Smooth muscle cell of the brain vasculature (primary cell): Measurements from ENCODE around the gene NFATC4.

Experiments used
- DNase-seq: peaks from one replicate; pipeline ENCODE4 v3.0.0-alpha.2; 2012; ENCODE audit warnings: low read depth, low spot score

The NFATC4 gene

DNA sequence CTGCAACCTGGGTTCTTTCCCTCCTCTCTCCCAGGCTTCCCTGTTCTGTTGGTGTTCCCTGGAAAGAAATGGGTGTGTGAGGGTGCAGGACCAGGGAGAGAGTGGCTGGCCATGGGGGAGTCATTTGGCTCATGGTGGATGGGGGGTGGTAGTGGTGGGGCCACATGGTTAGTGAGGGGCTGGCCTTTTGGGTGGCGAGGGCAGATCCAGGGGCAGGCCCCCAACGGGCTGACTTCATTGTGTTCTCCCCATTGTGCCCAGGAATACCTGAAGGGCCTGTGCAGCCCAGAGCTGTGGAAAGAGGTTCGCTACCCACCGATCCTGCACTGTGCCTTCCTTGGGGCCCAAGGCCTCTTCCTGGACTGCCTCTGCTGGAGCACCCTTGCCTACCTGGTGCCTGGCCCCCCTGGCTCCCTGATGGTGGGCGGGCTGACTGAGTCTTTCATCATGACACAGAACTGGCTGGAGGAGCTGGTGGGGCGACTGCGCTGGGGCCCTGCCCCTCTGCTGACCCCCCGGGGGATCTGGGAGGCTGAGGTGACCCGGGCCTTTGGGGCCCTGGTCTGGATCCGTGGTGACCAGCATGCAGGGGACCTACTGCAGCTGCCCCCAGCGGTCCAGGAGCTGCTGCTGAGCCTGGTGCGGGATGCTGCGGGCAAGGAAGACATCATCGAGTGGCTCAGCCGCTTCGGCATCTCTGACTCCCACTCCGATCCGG, 39.8 kb downstream of the NFATC4 start:
- no peak for DNase-seq

DNA sequence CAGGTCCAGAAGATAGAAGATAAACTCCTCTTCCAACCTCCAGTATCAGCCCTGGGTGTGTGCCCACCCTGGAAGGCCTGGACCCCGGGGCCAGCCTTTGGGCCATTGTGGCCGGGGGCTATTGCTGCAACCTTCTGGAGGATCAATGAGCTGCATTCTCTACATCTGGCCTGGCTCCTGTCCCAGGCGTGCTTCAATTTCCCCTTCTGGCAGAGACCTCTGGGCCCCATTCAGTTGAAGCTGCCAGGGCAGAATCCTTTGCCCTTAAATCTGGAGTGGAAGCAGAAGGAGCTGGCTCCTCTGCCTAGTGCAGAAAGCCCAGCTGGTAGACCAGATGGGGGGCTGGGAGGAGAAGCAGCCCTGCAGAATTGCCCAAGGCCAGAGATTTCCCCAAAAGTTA, 40.8 kb downstream of the NFATC4 start:
- DNase-seq: no peak

DNA sequence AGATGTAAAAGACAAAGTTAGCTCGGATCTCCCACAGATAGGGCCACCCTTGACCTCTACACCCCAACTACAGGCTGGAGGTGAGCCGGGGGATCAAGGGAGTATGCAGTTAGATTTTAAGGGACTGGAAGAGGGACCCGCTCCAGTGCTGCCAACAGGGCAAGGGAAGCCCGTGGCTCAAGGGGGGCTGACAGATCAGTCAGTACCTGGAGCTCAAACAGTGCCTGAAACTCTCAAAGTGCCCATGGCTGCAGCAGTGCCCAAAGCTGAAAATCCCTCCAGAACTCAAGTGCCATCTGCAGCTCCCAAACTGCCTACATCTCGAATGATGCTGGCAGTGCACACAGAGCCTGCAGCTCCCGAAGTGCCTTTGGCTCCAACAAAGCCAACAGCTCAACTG, 41.2 kb downstream of the NFATC4 start:
- no peak for DNase-seq

DNA sequence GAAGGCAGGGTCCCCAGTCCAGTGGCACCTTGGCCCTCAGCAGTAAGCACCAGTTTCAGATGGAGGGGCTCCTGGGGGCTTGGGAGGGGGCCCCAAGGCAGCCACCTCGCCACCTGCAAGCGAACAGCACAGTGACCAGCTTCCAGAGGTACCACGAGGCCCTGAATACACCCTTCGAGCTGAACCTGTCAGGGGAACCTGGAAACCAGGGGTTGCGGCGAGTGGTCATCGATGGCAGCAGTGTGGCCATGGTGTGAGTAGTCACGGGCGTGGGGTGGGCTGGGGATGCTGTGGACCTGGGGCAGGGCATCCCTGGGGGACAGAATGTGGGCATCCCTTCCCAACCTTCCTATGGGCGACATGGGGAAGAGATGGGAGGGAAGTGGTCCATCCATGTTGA, 42.0 kb downstream of the NFATC4 start:
- DNase-seq: no peak

DNA sequence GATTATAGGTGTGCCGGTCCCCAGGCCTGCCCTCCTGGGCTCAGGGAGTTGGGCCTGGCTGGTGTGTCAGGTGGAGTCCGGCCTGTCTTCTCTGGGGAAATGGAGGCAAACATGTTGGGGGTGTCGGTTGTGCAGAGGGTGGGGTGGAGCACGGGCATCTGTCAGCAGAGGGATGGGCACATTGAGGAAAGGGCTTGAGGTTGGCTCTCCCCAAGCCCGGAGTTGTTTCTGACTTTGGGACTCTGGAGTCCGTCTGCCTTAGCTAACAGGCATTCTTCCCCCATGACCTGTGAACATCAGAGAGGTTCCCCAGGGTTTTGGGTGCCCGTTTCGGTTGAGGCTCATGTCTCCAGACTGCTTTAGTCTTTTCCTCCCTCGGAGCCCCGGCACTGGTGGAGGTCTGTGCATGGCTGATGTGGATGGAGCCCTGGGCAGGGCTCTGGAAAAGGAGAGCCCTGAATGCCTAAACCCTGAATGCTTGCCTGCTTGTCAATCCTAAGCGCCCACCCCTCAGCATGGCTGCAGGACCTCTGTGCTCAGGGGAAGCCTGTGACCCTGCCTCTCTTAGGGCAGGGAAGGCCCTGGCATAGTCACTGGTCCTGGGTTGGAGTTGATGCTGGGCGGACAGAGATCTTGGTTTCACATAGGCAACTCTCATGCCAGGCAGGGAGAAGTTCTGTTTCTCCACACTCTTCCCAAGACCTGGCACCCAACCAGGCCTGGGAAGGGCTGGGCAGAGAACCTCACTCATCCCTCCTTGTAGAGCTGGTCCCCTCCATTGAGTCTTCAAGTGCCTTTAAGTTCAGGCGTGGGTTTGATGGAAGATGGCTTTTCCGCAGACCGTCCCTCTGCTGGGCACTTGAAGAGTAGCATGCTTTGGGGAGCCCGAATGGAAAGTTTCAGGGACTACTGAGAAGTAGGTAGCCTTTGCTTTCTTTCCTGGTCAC, 43.7 kb downstream of the NFATC4 start:
- DNase-seq: no peak

DNA sequence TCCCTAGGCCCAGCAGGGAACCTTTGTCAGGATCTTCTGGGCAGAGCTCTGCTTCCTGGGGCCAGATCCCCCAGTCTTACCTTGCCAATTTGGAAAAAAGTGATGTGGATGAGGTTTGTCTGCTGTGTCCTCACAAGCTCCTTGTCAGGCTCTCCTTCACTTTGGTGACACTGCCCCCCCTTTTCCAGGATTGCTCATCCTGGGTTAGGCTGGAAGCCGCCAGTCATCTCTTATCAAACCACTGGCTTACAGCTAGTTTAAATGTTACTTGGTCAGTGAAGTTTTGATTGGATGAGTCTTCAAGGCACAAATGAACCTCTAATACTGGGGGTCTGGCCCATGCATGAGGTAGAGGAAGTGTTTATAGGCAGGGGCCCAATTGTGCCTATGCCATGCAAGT, 46.1 kb downstream of the NFATC4 start:
- no peak for DNase-seq

DNA sequence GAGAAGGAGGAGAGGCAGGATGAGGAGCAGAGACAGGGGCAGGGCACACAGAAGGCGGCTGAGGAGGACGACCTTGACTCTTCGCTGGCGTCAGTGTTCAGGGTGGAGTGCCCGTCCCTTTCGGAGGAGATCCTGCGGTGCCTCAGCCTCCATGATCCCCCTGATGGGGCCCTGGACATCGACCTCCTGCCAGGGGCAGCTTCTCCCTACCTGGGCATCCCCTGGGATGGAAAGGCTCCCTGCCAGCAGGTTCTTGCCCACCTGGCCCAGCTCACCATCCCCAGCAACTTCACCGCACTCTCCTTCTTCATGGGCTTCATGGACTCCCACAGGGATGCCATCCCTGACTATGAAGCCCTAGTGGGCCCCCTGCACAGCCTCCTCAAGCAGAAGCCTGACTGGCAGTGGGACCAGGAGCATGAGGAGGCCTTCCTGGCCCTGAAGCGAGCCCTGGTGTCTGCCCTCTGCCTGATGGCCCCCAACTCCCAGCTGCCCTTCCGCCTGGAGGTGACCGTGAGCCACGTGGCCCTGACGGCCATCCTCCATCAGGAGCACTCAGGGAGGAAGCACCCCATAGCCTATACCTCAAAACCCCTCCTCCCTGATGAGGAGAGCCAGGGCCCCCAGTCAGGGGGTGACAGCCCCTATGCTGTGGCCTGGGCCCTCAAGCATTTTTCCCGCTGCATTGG, 46.9 kb downstream of the NFATC4 start:
- DNase-seq: no peak

DNA sequence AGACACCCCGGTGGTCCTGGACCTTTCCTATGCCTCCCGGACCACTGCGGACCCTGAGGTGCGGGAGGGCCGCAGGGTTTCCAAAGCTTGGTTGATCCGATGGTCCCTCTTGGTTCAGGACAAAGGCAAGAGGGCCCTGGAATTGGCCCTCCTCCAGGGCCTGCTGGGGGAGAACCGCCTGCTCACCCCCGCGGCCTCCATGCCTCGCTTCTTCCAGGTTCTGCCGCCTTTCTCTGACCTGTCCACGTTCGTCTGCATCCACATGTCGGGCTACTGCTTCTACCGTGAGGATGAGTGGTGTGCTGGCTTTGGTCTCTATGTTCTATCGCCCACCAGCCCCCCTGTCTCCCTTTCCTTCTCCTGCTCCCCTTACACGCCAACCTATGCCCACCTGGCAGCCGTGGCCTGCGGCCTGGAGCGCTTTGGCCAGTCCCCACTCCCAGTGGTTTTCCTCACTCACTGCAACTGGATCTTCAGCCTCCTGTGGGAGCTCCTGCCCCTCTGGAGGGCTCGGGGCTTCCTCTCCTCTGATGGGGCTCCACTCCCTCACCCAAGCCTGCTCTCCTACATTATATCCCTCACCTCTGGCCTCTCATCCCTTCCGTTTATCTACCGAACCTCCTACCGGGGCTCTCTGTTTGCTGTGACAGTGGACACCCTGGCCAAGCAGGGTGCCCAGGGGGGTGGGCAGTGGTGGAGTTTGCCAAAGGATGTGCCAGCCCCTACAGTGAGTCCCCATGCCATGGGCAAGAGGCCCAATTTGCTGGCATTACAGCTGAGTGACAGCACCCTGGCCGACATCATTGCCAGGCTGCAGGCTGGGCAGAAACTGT, 47.7 kb downstream of the NFATC4 start:
- DNase-seq: no peak

DNA sequence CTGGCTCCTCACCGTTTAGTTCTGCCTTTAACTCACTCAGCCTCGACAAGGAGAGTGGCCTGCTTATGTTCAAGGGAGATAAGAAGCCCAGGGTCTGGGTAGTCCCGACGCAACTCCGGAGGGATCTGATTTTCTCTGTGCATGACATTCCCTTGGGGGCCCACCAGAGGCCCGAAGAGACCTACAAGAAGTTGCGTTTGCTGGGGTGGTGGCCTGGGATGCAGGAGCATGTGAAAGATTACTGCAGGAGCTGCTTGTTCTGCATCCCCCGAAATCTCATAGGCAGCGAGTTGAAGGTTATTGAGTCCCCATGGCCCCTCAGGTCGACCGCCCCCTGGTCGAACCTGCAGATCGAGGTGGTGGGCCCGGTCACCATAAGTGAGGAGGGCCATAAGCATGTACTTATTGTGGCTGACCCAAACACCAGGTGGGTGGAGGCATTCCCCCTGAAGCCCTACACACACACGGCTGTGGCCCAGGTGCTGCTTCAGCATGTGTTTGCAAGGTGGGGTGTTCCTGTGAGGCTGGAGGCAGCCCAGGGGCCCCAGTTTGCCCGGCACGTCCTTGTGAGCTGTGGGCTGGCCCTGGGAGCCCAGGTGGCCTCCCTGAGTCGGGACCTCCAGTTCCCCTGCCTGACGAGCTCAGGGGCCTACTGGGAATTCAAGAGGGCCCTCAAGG, 48.4 kb downstream of the NFATC4 start:
- DNase-seq: no peak

DNA sequence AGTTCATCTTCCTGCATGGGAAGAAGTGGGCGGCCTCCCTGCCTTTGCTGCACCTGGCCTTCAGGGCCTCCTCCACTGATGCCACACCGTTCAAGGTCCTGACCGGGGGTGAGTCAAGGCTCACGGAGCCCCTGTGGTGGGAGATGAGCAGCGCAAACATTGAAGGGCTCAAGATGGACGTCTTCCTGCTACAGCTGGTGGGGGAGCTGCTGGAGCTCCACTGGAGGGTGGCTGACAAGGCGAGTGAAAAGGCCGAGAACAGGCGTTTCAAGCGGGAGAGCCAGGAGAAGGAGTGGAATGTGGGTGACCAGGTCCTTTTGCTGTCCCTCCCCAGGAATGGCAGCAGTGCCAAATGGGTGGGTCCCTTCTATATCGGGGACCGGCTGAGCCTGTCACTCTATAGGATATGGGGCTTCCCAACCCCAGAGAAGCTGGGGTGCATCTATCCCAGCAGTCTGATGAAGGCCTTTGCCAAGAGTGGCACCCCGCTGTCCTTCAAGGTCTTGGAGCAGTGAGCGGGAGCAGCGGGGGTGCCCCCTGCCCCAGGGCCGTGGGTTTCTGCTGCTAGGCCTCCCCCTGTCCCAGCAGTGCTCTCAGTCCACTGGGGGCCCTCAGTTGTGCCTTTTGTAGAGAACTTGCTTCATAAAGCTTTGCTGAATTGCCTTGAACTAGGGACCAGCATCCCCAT, 49.1 kb downstream of the NFATC4 start:
- DNase-seq: no peak

DNA sequence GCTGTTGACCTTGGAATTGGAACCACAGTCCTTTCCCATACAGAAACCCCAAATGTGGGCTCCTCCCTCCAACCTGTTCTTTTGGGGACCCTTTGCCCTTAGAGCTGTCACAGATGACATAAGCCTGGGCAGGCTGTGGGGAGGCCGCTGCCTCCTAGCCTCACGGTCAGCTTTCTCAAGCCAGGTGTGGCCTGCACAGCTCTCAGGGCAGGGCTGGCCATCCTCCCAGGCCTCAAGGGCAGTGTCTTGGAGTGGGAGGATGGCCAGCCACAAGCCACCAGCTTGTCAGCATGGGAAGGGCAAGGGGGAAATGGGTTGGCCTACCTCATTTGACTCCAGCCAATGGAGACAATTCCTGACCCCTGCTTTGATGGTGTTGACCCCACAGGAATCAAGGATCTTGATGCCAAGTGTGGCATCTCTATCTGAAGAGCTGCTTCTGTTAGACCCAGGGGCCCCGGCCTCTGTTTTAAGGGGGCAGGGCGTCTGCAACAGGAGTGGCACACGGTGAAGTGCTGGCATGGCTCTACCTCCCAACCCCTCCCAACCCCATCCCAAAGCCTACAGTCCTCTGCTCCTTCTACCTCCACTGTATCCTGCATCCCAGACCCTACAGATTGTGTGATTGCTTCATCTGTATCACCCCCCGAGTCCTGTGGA, 50.0 kb downstream of the NFATC4 start:
- DNase-seq: no peak

DNA sequence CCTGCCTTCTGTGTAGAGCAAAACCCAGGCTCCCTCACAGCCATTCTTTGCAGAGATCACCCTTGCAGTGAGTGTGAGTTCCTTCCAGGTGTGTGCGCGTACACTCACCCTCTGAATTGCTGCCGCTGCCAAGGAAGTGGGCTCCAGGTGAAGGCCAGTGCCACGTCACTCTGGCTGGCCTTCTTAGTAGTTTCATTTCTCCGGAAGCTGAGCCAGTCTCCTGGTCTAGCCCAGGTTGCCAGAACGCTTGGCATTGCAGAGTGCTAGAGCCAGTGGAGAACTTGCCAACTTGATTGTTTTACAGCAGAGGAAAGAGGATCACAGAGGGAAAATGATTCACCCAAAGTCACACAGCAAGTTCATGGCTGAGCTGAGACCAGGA, 50.5 kb downstream of the NFATC4 start:
- DNase-seq: no peak

DNA sequence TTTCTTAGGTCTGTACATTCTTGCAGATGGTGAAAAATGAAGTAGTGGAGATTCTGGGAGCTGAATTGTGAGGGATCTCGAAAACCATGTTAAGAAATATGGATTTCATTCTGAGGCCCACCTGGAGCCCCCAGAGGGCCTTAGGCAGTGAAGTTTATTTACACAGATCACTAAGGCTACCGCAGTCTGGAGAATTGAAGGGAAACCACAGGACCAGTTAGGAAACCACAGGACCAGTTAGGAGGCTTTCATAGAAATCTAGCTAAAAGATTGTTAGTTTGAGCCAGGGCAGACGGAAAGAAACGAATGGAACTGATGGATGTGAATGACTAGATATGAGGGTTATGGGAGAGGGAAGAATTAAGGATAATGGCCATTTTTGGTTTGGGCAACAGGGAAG, 54.3 kb downstream of the NFATC4 start:
- DNase-seq: no peak

DNA sequence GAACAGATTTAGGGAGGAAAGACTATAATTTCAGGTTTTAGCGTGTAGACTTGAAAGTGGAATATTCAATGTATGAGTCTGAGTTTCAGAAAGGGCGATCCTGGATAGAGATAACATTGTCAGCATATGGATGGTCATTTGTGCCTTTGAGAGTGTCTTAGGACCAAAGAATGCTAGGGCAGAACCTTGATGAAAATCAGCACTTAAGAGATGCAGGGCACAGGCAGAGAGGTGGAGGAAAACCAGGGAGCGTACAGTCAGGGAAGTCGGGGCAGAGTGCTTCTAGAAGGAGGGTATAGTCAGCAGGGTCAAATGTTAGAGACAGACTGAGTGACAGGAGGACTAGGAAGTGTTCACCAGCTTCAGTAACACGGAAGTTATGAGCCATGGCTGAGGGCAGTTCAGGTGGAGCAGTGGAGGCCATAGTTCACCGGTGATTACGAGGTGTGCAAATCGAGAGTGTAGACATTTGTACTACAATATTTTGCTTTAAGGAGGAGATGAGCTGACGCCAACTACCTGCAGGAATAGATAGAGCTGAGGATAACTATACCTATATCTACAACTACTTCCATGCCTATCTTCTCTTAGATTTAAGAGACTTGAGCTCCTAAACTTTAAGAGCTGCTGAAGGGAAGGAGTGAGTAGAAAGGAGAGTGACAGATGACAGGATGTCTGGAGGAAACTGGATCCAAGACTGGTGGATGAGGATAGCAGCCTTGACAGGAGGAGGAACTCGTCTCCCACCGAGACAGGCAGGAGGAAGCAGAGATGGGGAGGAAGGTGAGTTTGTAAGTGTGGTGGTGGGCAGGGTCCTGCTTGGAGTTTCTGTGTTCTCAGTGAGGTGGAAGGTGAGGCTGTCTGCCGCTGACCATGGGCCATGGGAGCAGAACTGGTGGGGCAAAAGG, 55.0 kb downstream of the NFATC4 start:
- no peak for DNase-seq

DNA sequence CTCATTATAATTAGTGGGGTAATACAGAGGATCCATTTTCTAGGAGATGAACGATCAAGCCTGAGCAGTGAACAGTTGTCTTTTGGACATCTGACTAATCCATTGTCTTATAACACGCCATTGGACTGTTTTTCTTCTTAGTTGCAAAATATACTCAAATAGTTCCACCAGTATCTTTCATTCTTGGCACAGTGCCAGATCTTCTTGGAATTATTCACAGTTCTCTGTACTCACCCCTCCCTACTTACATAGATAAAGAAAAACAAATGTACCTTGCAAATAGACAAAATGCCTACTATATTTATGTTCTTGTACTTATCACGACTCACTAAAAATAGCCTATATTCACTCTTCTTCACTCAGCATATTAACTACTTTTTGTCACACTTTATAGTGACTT, 57.7 kb downstream of the NFATC4 start:
- DNase-seq: no peak

DNA sequence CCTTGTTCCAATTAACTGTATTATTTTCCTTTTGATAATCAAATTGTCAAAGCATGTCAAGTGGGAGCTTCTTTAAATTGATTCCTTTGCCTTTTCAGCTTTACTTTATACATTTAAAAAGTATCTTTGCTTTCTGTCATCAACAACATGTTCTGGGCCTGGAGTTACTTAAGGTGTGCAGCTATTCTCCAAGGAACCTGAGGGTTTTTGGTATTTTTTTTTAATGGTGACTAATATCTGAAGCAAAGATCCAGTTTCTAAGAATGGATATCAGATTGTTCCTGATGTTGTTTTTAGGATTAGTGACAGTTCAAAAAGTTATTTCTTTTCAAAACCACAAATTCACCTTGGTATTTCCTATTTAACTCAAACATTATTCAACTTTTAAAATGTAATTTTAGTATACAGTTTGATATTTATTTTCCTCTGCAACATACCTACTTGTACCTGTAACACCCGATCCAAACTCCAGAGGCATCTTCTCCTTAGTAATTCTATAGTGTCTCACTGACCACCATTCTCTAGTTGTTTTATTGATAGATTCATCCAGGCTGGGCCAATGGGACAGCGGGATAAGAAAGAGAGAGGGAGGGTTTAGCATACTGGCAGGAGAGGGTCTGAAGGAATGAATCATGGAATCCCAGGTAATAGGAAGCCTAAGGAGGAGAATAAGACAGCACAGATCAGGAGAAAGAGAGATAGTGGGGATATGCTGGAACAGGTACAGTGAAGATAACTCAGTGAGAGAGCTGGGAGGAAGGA, 58.3 kb downstream of the NFATC4 start:
- DNase-seq: no peak

DNA sequence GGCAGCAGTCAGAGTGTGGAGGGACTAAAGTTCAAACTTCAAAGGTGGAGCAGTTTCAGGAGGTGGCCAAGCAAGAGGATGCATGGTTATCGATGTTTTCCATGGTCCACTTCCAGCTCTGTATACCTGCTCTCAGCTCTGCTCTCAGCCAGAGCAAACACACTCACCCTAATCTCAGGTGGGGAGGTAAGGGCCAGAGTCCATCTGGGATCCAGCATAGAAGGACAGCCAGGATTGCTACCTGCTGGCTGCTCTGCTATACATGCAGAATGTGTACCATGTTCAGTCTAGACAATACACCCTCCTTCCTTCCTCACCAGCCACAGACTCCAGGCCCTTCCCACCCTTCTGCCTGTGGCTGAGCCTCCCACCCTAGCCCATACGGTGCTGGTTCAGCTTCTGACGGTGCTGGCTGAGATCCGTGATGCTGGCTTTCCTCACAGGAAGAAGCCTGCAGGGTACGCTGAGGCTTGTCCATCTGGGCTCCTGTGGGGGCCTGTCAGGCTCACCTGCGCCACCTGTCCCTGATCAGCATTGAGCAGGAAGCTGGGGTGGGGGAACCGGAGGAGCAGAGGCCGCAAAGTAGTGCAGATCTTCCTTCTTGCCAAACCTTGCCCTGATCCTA, 59.0 kb downstream of the NFATC4 start:
- DNase-seq: no peak
